ENCODE results near the gene PIN1.

- no peak for TF ChIP-seq CTCF (IDR thresholded peaks at IDR 0.05)
- TF ChIP-seq POLR2A (IDR thresholded peaks at IDR 0.05) = no peak
- TF ChIP-seq EP300 (IDR thresholded peaks at IDR 0.05) = no peak
Observed at GRCh38 chr19:9786342-9786741, 48.8 kb upstream of the PIN1 start.
